ENCODE results near the gene INSC. TPM values are rescaled to one million over a fixed set of nuclear protein-coding genes. Genes with fewer than 3 reads are reported as not detected.

INSC gene
- total RNA-seq, 4 donors from 2014 or later: not detected

DNA sequence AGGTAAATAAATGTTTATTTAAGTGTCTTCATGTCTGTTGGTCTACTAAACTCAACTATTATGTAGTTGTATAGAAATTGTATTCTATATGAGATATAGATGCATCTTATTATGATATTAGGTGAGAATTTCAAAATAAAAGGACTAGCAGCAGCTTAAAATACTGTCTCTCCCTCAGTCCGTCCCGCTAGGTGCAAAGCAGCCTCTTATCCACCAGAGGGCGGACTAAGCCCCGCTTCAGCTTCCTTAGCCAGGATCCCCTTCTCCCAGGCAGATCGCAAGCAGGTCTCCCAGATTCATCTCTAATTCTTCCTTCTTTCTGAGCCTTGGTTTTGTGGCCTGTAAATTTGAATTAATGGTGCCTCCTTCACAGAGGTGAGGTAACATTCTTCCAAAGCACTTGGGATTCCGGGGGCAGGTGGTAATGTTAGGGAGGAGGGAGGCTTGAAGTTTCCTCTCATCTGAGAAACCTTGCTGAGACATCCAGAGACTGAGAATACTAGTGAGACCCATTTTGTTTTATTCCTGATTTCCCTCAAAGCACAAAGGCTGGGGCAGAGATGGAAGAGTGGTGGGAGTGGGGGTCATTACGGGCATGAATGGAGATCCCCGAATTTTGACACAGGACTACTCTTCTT lies 13.5 kb upstream of the INSC start:
- TF ChIP-seq, protein P1, sequence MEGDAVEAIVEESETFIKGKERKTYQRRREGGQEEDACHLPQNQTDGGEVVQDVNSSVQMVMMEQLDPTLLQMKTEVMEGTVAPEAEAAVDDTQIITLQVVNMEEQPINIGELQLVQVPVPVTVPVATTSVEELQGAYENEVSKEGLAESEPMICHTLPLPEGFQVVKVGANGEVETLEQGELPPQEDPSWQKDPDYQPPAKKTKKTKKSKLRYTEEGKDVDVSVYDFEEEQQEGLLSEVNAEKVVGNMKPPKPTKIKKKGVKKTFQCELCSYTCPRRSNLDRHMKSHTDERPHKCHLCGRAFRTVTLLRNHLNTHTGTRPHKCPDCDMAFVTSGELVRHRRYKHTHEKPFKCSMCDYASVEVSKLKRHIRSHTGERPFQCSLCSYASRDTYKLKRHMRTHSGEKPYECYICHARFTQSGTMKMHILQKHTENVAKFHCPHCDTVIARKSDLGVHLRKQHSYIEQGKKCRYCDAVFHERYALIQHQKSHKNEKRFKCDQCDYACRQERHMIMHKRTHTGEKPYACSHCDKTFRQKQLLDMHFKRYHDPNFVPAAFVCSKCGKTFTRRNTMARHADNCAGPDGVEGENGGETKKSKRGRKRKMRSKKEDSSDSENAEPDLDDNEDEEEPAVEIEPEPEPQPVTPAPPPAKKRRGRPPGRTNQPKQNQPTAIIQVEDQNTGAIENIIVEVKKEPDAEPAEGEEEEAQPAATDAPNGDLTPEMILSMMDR (IDR thresholded peaks at IDR 0.05; ENCODE audit: low read depth): no peak

DNA sequence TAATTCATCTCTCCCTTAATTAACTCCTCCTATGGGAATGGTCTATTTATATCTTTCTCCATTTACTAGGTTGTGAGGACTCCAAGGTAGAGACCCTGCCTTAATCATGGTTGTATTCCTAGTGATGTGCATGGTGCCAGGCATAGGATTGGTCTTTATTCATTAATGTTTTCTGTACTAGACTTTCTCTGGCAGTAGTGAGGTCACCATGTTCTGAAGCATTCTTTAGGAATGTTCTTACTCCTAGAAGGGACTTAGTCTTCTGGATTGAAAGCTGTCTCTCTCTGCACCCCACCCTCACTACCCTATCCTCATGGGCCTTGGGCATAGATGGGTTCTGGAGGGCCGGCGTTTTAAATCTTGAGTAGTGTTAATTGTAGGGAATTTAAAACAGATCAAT lies 10.6 kb upstream of the INSC start:
- TF ChIP-seq, protein P1 (IDR thresholded peaks at IDR 0.05; ENCODE audit: low read depth): no peak

DNA sequence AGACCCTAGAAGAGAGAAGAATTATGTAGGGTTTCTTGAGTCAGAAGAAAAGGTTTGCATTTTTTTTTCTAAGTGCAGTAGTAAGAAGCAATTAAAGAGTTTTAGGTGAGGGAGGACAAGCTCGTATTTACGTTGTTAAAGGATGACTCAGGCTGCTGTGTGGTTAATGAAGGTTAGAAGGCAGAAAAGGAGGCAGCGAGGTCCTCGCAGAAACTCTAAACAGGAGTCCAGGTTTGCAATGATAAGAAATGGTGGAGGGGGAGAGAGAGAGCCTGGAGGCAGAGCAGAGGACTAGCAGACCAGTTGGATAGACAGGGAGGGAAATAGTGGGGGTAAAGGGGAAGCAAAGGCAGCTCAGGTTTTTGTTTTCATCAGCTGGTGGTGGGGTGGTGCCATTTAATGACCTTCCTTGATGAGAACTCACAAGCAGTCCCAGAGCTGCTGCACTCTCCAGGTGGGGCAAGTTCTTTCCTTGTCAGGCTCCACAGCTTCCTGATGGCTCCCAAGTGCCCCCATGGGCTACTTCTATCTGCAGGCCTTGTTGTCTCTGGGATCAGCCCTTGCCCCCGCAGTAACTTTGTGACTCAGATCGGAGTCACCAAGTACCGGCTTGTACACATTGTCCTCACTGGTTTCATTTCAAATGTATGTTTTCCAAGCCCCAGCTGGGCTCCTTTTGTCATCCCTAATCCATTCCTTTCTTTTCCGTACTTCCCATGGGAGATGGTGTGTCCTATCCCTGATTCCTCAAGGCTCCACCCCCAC lies 8.3 kb upstream of the INSC start:
- TF ChIP-seq, protein P1 (IDR thresholded peaks at IDR 0.05; ENCODE audit: low read depth): no peak

DNA sequence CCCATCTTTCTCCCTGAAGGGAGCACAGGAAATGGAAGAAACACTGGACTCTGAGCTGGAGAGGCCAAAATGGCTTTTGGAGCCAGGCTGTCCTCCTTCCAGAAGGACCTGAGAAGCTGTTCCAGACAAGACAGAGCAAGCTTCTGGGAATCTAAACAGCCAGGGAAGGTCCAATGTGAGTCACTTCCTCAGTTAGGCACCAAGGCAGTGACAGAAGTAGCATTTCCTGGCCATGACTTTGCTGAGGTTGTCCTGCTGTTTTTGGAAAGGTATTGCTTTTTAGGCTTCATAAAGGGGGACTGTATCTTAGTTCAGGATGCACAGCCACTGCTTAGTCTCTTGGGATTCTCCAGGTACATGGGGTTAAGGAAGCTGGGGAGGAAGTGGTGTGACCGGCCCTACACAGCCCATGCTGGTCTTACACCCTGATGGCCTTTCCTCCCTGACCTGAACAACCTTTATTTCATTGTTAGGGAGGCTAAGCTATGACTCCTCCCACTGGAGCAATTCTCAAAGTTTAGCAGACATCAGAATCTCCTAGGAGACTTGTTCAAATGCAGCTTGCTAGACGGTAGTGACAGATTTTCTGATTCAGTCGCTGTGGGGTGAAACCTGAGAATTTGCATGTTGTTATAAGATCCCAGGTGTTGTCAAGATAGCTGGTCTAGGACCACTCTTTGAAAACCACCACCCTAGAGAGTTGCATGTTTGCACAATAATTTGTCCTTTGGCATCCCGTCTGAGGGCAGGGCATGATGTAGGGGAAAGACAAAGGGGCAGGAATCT lies 6.8 kb upstream of the INSC start:
- TF ChIP-seq, protein P1 (IDR thresholded peaks at IDR 0.05; ENCODE audit: low read depth): no peak

DNA sequence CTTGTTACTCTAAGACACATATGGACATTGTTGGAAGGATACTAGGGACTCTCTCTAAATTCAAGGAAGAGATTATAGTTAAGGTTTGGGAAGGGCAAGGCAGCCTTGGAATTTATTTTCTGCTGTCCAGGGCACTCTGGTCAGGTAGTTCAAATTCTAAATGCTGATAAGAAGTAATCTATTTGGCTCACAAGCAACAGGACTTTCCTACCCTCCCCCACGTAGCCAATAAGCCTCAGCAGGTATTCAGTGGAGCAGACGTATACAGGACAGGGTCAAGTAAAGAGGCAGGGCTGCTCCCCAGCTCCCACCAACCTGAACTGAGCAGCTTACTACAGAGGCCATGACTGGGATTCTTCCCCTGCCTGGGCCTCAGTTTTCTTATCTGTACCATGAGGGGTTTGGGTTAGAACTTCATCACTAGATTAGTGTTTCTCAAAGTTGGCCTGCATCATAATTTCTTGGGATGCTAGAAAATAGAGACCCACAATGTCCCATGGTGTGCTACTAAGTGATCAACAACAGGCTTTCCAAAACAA lies 6.1 kb upstream of the INSC start:
- TF ChIP-seq, protein P1 (IDR thresholded peaks at IDR 0.05; ENCODE audit: low read depth): no peak

DNA sequence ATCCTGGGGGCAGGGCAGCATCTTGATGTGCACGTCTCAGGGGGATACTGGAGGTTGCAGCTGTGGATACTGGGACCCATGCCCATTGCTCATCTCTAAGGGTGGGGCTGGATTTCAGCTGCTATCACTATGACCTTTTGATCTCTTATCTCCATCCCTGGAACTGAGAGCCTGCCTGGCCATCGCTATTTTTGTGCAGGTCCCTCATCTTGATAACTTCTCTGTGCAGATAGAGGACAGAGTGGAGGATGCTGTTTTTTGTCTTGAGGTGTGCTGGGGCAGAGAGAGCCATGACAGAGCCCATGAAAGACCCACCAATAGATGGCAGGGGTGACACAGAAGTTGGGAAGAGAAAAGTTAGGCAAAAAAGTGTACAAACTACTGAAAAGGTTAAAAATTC lies 5.1 kb upstream of the INSC start:
- TF ChIP-seq, protein P1 (IDR thresholded peaks at IDR 0.05; ENCODE audit: low read depth): no peak

DNA sequence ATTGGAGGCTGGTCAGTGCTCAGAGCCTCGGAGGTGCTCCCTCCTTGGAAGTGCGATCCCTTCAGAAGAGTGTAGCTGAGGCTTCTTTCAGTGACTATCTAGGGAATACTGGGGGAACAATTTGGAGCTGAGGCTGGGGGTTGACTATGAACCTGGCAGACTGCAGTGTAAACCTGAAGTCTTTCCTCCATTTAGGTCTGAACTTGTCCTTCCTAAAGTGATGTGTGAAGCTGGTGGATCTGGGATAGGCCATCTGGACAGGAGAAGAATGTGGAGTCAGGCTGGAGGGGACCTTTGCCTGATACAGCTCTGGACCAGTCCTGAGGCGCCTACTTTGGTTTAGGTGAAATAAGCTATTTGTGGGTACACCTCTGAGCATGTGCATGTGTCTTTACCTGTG lies 3.5 kb upstream of the INSC start:
- TF ChIP-seq, protein P1 (IDR thresholded peaks at IDR 0.05; ENCODE audit: low read depth): no peak
